GM21528 (cell line): ENCODE measurements around the gene RNF208.
"Not testable (repeated sequence)": the region's sequence is repeated elsewhere in the genome, so short reads cannot be mapped to it uniquely, and the experiment has no call there.

Experiments
- ATAC-seq: cut with Tn5 transposase; IDR thresholded peaks from one replicate; pipeline ENCODE4 v1.9.1; 2021; ENCODE audit warnings: mild to moderate bottlenecking, moderate library complexity; ENCODE audit not compliant: unreplicated experiment, low FRiP score

RNF208 gene

DNA sequence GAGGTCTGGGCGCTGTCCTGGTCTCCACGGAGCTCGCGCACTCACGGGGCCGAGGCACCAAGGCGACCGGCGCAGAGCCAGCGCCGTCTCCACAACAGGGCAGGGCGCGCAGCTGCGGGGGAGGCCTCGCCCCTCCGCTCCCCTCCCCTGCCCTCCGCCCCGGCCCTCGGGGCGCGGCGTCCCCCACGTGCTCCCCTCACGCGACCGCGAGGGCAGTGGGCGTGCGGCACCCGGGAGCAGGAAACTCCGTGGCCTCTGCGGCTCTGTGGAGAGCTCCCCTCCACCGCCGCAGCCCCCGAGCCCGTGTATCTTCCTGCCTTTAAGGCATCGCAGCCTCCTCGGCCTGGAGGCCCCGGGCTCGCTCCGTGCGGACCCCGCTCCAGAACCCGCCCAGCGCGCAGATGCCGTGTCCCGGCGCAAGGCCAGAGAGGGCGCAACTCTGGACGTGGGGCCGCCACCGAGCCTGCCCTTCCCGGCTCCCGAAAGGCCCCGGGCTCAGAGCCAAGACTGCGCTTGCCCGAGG lies 18.3 kb upstream of the RNF208 start:
- peak; percentile 22 for ATAC-seq

DNA sequence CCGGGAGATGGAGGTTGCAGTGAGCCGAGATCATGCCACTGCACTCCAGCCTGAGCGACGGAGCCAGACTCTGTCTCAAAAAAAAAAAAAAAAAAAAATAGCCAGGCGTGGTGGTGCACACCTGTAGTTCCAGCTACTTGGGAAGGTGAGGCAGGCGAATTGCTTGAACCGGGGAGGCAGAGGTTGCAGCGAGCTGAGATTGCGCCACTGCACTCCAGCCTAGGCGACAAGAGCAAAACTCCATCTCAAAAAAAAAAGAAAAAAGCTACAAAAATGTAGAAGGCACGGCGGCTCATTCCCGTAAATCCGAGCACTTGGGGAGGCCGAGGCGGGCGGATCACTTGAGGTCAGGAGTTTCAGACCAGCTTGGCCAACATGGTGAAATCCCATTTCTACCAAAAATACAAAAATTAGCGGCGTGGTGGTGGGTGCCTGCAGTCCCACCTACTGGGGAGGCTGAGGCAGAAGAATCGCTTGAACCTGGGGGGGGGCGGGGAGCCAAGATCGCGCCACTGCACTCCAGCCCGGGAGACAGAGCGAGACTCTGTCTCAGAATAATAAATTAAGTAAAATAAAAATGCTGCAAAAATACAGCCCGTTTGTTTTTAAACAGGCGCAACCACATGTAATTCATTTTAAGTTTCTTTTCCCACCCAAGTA lies 17.6 kb upstream of the RNF208 start:
- ATAC-seq: not testable (repeated sequence)

DNA sequence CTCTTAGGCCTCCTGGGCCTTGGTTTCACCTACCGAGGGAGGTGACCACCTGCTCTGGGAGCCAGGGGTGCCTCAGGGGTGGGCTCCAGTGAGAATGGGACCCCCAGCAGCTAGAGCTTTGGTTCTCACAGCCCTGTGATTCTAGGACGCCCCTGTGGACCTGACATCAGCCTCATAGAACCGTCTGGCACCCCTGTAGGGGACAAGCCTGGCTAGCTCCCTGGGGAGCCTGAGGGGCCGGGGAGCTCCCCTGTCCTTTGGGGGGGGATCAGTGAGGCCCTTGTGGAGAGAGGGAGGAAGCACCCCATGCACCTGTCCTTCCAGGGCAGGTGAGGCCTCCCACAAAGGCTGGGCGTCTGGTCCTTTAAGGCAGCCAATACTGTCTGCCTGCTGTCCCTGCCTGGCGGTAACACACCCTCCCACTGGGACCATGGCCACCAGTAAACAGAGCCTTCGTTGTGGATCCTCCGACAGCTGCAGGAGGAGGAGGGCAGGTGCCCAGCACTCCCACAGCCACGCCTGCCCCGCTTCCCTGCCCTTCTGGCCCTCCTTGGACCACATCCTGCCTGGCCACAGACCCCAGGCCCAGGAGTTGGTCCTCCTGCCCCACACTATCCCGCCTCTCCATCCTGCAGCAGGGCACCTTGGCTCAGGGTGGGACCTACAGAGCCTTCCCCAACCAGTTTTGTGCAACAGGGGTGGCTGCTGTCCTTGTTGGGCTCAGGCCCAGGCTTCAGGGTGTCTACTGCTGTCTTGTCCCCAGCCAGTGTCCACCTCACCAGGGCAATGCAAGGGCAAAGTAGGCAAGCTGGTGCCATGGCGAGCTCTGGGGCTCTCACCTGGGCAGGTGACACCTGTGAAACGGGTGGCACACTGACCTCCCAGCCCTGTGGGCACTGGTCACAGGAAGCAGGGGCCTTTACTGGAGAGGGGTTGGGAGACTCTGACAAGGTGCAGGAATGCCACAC lies 16.0 kb upstream of the RNF208 start:
- no peak for ATAC-seq

DNA sequence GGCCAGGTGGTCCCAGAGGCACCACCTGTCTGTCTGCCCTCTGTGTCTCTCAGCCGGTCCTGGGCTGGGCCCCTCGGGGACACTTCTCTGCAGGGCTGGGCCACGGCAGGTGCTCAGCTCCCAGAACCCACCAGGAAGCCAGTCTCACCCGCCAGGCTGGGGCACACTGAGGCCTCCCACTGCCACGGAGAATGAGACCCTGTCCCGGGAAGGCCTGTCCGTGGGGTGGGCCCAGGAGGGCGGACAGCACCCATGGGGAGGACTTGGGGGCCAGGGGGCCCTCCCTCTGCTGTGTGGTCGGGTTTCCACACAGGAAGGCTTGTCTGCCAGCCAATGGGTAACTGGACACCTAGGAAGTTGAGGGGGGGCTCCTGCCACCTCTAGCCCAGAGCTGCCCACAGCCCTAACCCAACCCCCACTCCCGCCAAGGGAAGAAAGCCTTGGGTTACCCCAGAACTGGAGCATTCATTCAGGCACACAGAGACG lies 14.9 kb upstream of the RNF208 start:
- ATAC-seq: no peak

DNA sequence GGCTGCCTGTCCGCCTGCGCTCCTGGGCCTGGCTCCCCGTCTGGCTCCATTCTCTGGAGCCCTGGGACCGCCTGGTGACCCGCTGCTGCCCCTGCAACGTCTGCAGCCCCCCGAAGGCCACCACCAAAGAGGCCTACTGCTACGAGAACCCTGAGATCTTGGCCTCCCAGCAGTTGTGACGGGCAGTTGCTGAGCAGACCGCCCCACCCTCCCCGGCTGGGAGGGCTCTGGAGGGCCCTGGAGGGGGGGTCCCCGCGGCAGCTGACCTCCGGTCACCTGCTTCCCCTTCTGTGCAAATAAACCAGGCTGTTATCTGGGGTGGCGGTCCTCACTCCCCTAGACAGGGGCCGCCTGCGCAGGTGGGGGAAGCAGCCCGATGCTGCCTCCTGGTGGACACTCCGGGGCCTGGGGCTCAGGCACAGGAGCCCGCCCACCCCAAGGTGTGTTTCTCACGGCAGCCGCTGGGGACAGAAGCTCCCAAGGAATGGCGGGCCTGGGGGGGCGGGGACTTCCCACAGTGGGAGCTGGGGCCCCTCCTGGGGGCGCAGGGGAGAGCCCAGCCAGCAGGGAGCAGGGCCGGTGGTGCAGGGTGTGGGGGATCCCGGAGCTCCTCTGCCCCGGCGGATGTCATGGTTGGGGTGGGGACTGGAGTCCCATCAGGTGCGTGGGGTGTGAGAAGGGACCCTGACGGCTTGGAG lies 14.3 kb upstream of the RNF208 start:
- ATAC-seq: no peak

DNA sequence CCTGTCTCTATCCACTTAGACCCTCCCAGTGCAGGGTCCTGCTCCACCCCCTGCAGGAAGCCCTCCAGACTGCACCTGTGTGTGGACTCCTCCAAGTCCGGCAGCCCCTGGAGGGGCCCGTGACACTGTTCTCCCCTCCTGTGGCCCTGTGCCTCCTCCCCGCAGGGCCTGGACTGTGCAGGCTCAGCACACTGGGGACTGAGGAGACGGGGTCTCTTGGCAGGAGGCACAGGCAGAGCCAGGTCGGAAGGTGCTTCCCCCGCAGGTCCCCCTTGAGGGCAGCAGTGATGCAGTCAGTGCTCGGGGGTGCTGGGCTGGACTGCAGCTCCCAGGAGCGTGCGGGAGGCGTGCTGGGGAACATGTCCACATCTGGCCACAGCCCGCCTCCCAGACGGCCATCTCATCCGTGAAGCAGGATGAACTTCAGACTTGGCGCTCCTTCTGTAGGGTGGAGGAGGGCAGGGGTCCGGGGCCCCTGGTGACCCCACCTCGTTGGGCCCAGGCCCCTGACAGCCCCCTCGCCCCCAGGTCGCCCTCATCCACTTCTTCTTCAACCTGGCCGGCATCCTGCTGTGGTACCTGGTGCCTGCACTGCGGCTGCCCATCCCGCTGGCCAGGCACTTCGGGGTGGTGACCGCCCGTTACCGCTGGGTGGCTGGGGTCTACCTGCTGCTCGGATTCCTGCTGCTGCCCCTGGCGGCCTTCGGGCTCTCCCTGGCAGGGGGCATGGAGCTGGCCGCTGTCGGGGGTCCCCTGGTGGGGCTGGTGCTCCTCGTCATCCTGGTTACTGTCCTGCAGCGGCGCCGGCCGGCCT lies 13.6 kb upstream of the RNF208 start:
- no peak for ATAC-seq

DNA sequence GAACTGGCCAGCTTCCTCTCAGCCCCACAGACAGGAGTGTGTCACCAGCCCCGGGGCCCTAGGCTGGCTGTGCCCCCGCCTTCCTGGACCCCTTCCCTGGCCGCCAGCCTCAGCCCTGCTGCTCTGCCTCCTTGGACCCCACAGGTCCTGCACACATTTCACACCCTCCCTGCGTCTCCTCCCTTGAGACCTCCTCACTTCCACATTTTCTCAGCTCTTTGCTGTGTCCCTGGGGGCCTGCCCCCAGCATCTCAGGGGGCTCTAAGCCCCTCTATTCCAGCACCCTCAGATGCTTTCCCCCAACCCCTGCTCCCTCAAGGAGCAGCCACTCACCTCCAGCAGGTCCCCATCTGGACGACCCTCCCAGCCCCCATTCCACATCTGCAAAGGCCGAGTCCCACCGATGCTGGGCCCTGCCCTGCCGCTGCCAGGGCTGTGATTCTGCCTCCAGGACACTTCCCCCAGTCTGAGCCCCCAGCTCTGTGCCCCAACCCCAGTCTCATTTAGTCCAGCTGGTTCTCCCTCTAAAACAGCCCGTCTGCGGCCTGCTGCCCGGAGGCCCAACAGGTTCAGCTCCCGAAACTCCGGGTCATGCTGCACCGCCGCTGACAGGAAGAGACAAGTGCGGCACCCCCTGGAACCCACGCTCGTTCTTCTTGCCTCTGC lies 12.9 kb upstream of the RNF208 start:
- no peak for ATAC-seq

DNA sequence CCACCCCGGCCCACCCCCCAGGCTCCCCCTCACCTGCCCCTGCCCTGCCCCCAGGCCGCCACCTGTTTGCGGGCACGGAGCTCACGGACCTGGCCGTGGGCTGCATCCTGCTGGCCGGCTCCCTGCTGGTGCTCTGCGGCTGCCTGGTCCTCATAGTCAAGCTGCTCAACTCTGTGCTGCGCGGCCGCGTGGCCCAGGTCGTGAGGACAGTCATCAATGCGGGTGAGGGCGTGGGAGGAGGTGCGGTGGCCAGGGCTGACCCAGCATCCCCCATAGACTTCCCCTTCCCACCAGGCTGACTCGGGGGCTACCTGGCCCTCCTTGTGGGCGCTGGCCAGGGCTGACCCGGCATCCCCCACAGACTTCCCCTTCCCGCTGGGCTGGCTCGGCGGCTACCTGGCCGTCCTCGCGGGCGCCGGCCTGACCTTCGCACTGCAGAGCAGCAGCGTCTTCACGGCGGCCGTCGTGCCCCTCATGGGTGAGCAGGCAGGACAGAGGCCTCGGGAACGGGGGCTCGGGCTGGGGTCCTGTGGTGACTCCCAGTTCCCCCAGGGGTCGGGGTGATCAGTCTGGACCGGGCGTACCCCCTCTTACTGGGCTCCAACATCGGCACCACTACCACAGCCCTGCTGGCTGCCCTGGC lies 12.1 kb upstream of the RNF208 start:
- no peak for ATAC-seq

DNA sequence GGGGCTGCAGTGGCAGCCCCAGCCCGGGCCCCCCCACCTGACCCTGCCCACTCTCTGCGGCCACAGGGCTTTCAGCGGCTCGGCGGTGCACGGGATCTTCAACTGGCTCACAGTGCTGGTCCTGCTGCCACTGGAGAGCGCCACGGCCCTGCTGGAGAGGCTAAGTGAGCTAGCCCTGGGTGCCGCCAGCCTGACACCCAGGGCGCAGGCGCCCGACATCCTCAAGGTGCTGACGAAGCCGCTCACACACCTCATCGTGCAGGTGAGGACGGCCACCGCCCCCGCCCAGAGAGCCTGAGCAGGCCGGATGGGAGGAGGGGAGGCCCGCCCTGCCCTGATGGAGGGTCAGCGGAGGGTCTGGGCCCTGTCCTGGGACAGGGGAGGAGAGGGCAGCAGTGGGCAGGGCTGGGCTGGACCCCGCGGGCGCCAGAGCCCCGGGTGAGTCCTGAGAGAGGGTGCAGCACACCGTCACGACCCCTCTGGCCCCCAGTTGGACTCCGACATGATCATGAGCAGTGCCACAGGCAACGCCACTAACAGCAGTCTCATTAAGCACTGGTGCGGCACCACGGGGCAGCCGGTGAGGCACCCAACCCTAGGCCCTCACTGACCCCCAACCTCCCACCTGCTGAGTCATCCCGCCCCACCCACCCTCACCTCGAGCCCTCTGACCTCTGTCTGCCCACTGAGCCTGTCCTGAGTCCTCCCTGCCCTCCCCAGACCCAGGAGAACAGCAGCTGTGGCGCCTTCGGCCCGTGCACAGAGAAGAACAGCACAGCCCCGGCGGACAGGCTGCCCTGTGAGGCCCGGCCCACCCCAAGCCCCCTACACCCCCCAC lies 11.3 kb upstream of the RNF208 start:
- no peak for ATAC-seq

DNA sequence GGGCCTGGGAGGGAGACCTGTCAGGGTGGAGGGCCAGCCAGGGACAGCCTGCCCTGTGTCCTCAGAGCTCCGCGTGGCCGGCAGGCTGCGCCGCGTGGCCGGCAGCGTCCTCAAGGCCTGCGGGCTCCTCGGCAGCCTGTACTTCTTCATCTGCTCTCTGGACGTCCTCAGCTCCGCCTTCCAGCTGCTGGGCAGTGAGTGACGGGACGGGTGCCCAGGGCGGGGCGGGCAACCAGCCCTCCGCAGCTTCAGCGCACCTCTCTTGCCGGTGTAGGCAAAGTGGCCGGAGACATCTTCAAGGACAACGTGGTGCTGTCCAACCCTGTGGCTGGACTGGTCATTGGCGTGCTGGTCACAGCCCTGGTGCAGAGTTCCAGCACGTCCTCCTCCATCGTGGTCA lies 10.5 kb upstream of the RNF208 start:
- ATAC-seq: no peak

DNA sequence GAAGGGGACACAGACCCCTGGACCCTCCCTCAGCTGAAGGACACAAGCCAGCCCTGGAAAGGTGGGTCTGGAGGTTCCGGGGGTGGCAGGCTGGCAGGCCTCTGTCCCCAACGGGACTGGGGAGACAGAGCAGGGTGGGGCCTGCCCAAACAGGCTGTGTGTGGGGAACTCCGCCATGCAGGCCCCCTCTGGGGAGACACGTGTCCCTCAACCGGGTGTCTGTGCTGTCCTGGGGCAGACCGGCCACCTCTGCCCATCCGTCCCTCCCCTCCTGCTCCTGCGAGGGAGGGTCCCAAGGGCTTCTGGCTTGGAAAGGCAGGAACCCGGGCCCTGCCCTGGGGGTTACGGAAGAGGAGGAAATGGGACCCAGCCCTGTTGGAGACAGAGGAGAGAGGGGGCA lies 10.1 kb upstream of the RNF208 start:
- ATAC-seq: no peak

DNA sequence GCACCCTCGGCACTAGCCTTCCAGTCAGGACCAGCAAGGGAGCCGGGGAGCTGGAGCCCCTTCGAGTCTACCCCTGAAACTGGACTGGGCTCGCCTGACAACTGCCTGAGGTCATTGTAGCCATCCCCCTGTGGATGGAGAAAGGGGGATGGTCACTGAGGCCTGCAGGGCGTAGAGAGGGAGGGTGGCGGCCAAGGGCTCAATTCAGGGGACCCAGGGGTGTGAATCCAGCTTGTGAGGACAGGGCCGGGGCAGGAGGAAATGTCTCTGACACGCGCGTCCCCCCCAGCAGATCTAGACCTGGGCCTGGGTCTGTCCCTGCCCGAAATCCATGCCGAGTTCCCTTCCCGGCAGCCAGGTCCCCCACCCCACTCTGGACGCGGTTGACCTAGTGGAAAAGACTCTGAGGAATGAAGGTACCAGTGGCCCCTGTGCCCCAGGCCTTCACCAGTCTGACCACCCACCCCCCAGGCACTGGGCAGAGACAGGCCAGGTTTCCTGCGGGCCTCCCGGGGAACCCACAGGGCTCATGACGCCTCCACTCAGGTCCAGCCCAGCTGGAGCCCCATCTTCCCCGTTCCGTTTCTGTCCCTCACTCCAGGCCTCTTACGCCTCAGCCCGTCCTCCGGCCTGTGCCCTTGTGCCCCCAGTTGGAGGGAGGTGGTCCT lies 9.5 kb upstream of the RNF208 start:
- ATAC-seq: no peak

DNA sequence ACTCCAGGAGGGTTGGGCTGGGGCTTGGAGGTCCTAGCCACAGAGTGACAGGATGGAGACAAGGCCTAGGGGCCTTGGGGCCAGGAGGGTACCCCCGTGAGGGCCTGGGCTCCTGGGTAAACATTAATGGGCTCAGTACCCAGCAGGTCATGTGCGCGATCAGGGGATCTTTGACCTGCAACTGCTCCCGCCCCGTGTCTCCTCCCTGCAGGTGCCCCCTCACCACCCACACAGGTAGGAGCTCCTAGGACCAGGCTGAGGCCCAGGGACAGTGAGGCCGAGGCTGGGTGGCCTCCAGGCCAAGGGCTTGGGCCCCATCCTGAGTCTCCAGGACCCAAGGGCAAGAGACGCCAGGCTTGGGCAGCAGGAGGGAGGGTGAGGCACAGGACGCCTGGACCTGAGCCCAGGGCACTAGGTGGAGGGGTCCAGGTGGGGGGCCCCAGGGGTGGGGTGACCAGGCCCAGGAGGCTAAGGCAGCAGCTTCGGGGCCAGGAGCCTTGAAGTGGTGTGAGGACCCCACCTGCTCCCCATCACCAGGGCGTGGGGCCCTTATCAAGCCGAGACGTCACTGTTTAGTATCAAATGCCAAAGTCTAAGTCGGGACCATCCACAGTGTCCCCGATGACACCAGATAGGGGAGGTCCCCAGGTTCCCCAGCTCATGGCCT lies 8.8 kb upstream of the RNF208 start, which contains the start of gene SLC34A3:
Gene SLC34A3 (plus strand): TSS at position 197 of the 667 bp plus-strand sequence. CDS start 802 bp downstream, outside the sequence.
- ATAC-seq: no peak

DNA sequence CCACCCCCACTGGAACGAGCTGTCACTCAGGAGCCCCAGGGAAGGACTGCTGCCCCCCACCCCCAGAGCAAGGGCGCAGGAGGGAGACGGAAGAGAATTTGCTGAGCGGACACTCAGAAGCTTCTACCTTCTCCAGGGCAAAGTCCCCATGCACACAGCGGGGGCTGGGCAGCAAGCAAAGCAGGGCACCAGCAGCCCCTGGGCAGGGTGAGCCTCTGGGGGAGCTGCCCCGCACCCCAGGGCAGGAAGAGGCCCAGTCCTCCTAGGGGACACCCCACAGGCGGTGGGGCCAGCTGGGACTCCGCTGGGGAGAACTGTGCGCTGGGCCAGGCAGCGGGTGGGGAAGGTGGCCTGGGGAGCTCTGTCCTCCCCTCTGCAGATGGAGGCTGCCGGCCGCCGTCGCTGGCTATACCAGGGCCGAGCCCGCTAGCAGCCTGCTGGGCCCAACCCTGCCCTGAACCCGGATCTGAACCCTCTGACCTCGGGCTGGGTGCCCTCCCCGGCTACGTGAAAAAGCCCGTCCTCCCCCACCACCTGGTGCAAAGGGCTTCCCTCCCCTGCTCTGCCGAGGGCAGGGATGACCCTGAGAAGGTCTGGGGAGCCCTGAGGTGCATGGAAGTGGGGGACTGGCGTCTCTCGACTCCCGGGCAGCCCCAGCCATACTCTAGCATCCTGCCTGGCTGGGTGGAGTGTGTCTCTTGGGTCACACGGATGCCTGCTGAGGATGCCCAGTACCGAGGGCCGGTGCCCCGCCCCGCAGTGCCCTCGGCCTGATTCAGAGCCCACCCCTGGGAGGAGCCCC lies 8.1 kb upstream of the RNF208 start:
- no peak for ATAC-seq

DNA sequence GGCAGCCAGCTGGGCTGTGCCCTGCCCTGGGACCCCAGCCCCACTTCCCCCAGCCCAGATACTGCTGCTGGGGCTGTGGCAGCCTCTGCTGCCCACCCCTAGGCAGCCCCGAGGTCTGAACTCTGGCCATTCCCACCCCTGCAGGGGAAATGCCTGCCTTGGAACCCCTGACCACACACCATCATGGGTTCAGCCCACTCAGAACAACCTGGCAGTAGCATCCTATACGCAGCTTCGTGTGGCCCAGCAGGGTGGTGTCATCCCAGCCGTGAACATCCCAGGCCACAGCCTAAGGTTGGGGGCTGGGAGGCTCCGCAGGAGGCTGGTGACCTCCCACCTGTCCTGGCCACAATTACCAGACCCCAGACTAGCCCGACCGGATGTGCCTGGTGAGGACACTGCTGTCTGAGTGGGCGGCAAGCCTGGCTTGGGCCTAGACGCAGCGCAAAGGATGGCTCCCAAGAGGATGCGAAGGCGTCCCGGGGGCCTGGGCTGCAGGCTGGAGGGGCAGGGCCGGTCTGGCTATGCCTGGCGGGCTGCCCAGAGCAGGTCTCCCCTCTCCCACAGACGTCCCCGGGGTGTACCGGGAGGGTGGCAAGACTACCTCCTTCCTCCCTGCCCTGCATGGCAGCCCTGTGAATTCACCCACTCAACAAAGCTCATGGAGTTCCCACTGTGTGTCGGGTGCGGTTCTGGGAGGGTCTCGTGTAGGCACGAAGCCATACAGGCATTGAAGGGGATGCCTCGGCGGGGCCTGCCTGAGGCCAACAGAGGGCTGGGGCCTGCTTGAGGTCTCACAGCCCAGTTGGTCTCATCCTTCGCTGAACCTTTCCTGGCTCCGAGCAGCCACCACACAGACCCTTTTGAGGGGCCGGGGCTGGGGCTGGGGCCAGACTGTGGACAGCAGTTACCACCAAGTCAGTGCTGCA lies 7.2 kb upstream of the RNF208 start:
- ATAC-seq: no peak
